Keratinocyte (primary cell): ENCODE data around the gene WDR47. TPM values are rescaled to one million over a fixed set of nuclear protein-coding genes. Genes with fewer than 3 reads are reported as not detected.

ENCODE experiments used
- DNase-seq: peaks from one replicate; pipeline ENCODE4 v3.0.0-alpha.2; 2011; ENCODE audit warnings: low read depth, missing footprints, low spot score
- FAIRE-seq: peaks from 2 replicates; lab custom pipeline; 2011; peaks lifted over from hg19 to GRCh38; lab: Jason Lieb, UNC
- H2AFZ ChIP-seq: 2 replicates; pipeline ENCODE4 v1.6.0; 2012; ENCODE audit warnings: low read length, control low read depth, inconsistent platforms; ENCODE audit not compliant: control insufficient read depth
- H3K27ac ChIP-seq: 2 replicates; pipeline ENCODE4 v1.5.1; 2011; ENCODE audit warnings: low read length; ENCODE audit not compliant: control insufficient read depth, insufficient read depth
- H3K27me3 ChIP-seq: 3 replicates; pipeline ENCODE4 v1.6.0; 2011; ENCODE audit warnings: low read length; ENCODE audit not compliant: control insufficient read depth, insufficient read depth; ENCODE audit errors: extremely low read depth
- H3K36me3 ChIP-seq, 2 experiments: 2 replicates in 1 of 2; 3 replicates in 1 of 2; pipeline ENCODE4 v1.5.1; 2011; ENCODE audit warnings: low read length in 2 of 2, mild to moderate bottlenecking in 1 of 2; ENCODE audit not compliant: control insufficient read depth in 2 of 2, insufficient read depth in 2 of 2; ENCODE audit errors: extremely low read depth in 1 of 2
- H3K4me1 ChIP-seq: 3 replicates; pipeline ENCODE4 v1.5.1; 2011; ENCODE audit warnings: low read length; ENCODE audit not compliant: control insufficient read depth, insufficient read depth; ENCODE audit errors: extremely low read depth
- H3K4me2 ChIP-seq: 3 replicates; pipeline ENCODE4 v1.6.0; 2011; ENCODE audit warnings: low read depth, low read length; ENCODE audit not compliant: control insufficient read depth, insufficient read depth; ENCODE audit errors: extremely low read depth
- H3K4me3 ChIP-seq, 3 experiments: fragments of 200-600 bp in 1 of 3; sonication (generic) in 1 of 3; 2 replicates in 2 of 3; 3 replicates in 1 of 3; pipeline ENCODE4 v1.5.1; 2011 to 2016; ENCODE audit warnings: low read length in 3 of 3, mild to moderate bottlenecking in 3 of 3, control low read depth in 2 of 3, inconsistent platforms in 1 of 3, low read depth in 1 of 3, mixed read lengths in 1 of 3, mixed run types in 1 of 3, moderate library complexity in 1 of 3; ENCODE audit not compliant: control insufficient read depth in 2 of 3, insufficient read depth in 2 of 3; ENCODE audit errors: extremely low read depth in 1 of 3
- H3K79me2 ChIP-seq: 2 replicates; pipeline ENCODE4 v1.6.0; 2012; ENCODE audit warnings: low read length; ENCODE audit not compliant: control insufficient read depth, insufficient read depth
- H3K9ac ChIP-seq: 3 replicates; pipeline ENCODE4 v1.6.0; 2011; ENCODE audit warnings: low read length; ENCODE audit not compliant: control insufficient read depth, insufficient read depth; ENCODE audit errors: extremely low read depth
- H3K9me1 ChIP-seq: 3 replicates; pipeline ENCODE4 v1.6.0; 2011; ENCODE audit warnings: low read length; ENCODE audit not compliant: control insufficient read depth, insufficient read depth; ENCODE audit errors: extremely low read depth
- H3K9me3 ChIP-seq: 2 replicates; pipeline ENCODE4 v1.5.1; 2012; ENCODE audit warnings: low read depth, low read length; ENCODE audit not compliant: control insufficient read depth
- H4K20me1 ChIP-seq: 3 replicates; pipeline ENCODE4 v1.6.0; 2011; ENCODE audit warnings: low read length; ENCODE audit not compliant: control insufficient read depth, insufficient read depth; ENCODE audit errors: extremely low read depth
- EZH2 ChIP-seq: IDR thresholded peaks from one replicate; pipeline ENCODE4 v1.6.1; 2012; ENCODE audit warnings: inconsistent platforms, mild to moderate bottlenecking, low read length, moderate library complexity
- dilution Hi-C: fragments of 300-500 bp; cut with MboI; formaldehyde crosslinking; loops from one replicate; pipeline ENCODE4 v1.7.0; 2020; ENCODE audit warnings: low sequenced_read_pairs; ENCODE audit not compliant: extremely low pct_ligation_motif_present
- polyA plus RNA-seq, 5 experiments: library from polyadenylated mRNA; depleted of rRNA in 3 of 5; stranded (reverse) in 3 of 5; stranded (forward) in 1 of 5; unstranded in 1 of 5; fragments of >200 nt; gene quantifications; 1 replicate in 1 of 5; 2 replicates in 3 of 5; 3 replicates in 1 of 5; pipeline versions ENCODE4 v1.2.1 to v1.2.3, GENCODE V29; 2011 to 2012; ENCODE audit warnings: missing spikeins in 2 of 5, low read depth in 1 of 5, low replicate concordance in 1 of 5
- TF ChIP-seq, protein P1 (sequence below), 3 experiments: IDR thresholded peaks in 1 of 3; conservative IDR thresholded peaks in 1 of 3; optimal IDR thresholded peaks in 1 of 3; 2 replicates in 2 of 3; 3 replicates in 1 of 3; pipeline versions ENCODE3 to v1.5.1; 2011; ENCODE audit warnings: low read length in 3 of 3, mild to moderate bottlenecking in 3 of 3, moderate library complexity in 2 of 3, control low read depth in 1 of 3, inconsistent platforms in 1 of 3; ENCODE audit not compliant: insufficient read depth in 2 of 3; ENCODE audit errors: extremely low read depth in 1 of 3

WDR47 gene
- polyA plus RNA-seq, 1 donor (not counting 4 experiments of a cell fraction or from before 2014, with no cell fraction given) = 54.7 TPM

DNA sequence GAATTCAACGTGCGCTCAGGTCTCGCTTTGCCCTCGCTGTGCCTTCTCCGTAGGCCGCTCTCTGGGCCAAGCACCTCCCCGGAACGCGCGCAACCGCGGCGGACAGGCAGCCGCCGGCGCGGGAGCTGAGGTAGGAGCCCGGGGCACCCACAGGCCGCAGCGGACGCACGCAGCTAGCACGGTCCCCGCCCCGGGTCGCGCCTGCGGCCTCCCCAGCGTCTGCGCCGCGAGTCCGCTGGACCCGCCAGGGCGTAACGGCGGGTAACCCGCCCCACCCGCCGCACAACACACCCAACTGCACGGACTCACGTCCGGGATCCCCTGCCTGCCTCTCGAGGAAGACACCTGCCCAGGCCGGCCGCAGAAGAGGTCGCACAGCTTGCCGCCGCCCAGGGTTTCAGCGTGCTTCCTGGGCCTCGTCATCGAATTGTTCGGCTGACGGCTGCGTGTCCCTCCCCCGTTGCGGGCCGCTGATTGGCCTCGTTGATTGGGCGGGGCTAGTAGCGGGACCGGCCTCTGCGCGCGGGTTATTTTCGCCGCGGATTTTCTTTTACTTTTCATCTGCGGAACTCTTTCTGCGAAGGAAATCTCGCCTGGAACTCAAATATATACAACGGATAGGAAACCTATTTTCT, 78.7 kb downstream of the WDR47 start, which contains the start of gene CLCC1:
Gene CLCC1, minus strand, starts transcription at position 433 of the 635 bp plus-strand sequence. CDS start 13,047 bp downstream, outside the sequence.
- H3K4me3 ChIP-seq = peak within 1 kb of the TSS; percentile 65 to 72 (median 70)
- peaks cover 27% of the 10 kb centered on the region for H3K79me2 ChIP-seq
- no peaks in the 10 kb centered on the region for H3K27me3 ChIP-seq
- no peaks in the 10 kb centered on the region for H3K9me3 ChIP-seq
- H3K9ac ChIP-seq = peak within 1 kb of the TSS; percentile 87
- H3K9me1 ChIP-seq = no peaks in the 10 kb centered on the region
- H3K4me1 ChIP-seq = peaks cover 9% of the 10 kb centered on the region
- no peak for TF ChIP-seq EZH2
- TF ChIP-seq, protein P1, sequence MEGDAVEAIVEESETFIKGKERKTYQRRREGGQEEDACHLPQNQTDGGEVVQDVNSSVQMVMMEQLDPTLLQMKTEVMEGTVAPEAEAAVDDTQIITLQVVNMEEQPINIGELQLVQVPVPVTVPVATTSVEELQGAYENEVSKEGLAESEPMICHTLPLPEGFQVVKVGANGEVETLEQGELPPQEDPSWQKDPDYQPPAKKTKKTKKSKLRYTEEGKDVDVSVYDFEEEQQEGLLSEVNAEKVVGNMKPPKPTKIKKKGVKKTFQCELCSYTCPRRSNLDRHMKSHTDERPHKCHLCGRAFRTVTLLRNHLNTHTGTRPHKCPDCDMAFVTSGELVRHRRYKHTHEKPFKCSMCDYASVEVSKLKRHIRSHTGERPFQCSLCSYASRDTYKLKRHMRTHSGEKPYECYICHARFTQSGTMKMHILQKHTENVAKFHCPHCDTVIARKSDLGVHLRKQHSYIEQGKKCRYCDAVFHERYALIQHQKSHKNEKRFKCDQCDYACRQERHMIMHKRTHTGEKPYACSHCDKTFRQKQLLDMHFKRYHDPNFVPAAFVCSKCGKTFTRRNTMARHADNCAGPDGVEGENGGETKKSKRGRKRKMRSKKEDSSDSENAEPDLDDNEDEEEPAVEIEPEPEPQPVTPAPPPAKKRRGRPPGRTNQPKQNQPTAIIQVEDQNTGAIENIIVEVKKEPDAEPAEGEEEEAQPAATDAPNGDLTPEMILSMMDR (optimal IDR thresholded peaks at IDR 0.05 in 1 of 3, IDR thresholded peaks at IDR 0.05 in 1 of 3, conservative IDR thresholded peaks at IDR 0.05 in 1 of 3; ENCODE audit: extremely low read depth in 1 of 3, insufficient read depth in 2 of 3, low read length in 3 of 3) = no peak
- dilution Hi-C loops = no loop called here
- H3K27ac ChIP-seq = peak within 1 kb of the TSS; percentile 85
- no peaks in the 10 kb centered on the region for H4K20me1 ChIP-seq
- peaks cover 2 to 3% of the 10 kb centered on the region in 2 experiments for H3K36me3 ChIP-seq
- DNase-seq = peak; percentile 40
- peak within 1 kb of the TSS; percentile 65 for H2AFZ ChIP-seq
- FAIRE-seq = no peak
- peak within 1 kb of the TSS; percentile 84 for H3K4me2 ChIP-seq

DNA sequence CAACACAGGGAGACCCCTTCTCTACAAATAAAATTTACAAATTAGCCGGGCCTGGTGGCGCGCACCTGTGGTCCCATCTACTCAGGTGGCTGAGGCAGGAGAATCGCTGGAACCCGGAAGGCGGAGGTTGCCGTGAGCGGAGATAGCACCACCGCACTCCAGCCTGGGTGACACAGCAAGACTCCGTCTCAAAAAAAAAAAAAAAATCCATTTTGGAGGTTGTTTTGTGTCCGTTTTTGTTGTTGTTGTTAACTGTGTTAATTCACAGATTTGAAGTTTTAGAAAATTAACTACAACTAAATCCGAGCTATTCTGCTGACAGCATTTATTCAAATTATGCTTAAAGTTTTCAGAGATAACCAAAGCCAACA, 79.2 kb downstream of the WDR47 start:
- Histone ChIP-seq H3K9me3 (no peaks in the 10 kb centered on the region), H3K9me1 (no peaks in the 10 kb centered on the region), H3K27me3 (no peaks in the 10 kb centered on the region), H3K9ac (peak overlapping the region; percentile 87), H3K4me1 (peaks cover 9% of the 10 kb centered on the region), H4K20me1 (no peaks in the 10 kb centered on the region), H3K79me2 (peaks cover 28% of the 10 kb centered on the region), H3K4me2 (peak overlapping the region; percentile 84), H3K27ac (peak overlapping the region; percentile 85), H3K36me3 (peaks cover 3% of the 10 kb centered on the region in 2 experiments), H3K4me3 (peak overlapping the region; percentile 65 to 72 (median 70)), H2AFZ (peak overlapping the region; percentile 65)
- FAIRE-seq = no peak
- TF ChIP-seq, protein P1 (optimal IDR thresholded peaks at IDR 0.05 in 1 of 3, IDR thresholded peaks at IDR 0.05 in 1 of 3, conservative IDR thresholded peaks at IDR 0.05 in 1 of 3; ENCODE audit: extremely low read depth in 1 of 3, insufficient read depth in 2 of 3, low read length in 3 of 3) = no peak
- TF ChIP-seq EZH2 = no peak
- dilution Hi-C loops = no loop called here
- DNase-seq = no peak
